ENCODE data around the gene PBX1. TPM values are rescaled to one million over a fixed set of nuclear protein-coding genes. Genes with fewer than 3 reads are reported as not detected.

PBX1 gene
- total RNA-seq, 2 donors from 2014 or later: 0.22 to 0.53 TPM

DNA sequence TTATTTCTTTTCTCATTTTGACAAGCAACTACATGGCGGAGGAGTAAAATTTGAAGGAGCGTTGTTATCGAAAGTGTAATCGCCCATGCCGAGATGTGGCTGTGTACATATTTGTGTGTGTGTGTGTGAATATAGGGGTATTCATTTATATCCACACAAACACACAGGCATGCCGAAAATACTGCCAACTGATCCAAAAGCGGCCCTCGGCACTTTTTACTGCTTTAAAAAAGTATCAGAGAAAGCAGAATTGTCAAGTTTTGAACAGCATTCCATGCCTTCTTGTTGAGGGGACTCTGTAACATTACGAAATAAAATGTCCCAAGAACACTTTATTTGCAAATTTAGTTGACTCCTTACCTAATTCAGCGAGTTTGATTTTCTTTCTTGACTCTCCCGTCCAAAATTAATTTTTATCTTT lies 1.1 kb downstream of the PBX1 start:
- H3K27ac Mint-ChIP-seq: no peak overlapping the region
- H3K9me3 Mint-ChIP-seq: no peaks in the 10 kb centered on the region
- no peaks in the 10 kb centered on the region for H3K4me1 Mint-ChIP-seq
- H3K36me3 Mint-ChIP-seq (ENCODE audit: low read depth): no peaks in the 10 kb centered on the region
- ATAC-seq (replicated peaks): no peak
- peaks cover 8% of the 10 kb centered on the region for H3K27me3 Mint-ChIP-seq
- peak overlapping the region; percentile 68 for H3K4me3 Mint-ChIP-seq

GRCh38 chr1:164560556-164560955 lies 1.6 kb downstream of the PBX1 start:
- H3K36me3 Mint-ChIP-seq (ENCODE audit: low read depth): no peaks in the 10 kb centered on the region
- H3K9me3 Mint-ChIP-seq: no peaks in the 10 kb centered on the region
- peak overlapping the region; percentile 68 for H3K4me3 Mint-ChIP-seq
- H3K27me3 Mint-ChIP-seq: peaks cover 8% of the 10 kb centered on the region
- no peak overlapping the region for H3K27ac Mint-ChIP-seq
- no peak for ATAC-seq (replicated peaks)
- H3K4me1 Mint-ChIP-seq: no peaks in the 10 kb centered on the region

GRCh38 chr1:164561007-164561406 lies 2.0 kb downstream of the PBX1 start:
- no peaks in the 10 kb centered on the region for H3K9me3 Mint-ChIP-seq
- no peaks in the 10 kb centered on the region for H3K36me3 Mint-ChIP-seq (ENCODE audit: low read depth)
- ATAC-seq (replicated peaks): no peak
- peak overlapping the region; percentile 68 for H3K4me3 Mint-ChIP-seq
- no peak overlapping the region for H3K27ac Mint-ChIP-seq
- peaks cover 8% of the 10 kb centered on the region for H3K27me3 Mint-ChIP-seq
- H3K4me1 Mint-ChIP-seq: no peaks in the 10 kb centered on the region

DNA sequence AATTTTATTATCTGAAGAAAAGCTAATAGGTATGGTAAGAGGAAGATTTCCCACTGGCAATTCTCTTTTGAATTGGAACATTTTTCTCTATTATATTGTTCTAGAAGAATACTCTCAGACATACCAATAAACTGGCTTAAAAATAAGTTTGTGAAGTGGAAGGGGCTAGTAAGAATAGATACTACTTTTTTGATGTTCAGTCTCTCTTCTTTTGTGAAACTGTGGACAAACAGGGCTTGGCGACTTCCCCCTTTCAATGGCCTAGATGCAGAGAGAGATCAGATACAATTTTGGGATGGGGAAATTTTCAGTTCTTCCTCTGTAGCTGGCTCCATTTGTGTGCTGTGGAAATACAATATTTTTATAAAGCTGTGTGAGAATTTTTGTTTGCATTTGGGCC lies 2.5 kb downstream of the PBX1 start:
- Mint-ChIP-seq H3K27me3 (peaks cover 8% of the 10 kb centered on the region), H3K4me3 (no peak overlapping the region), H3K9me3 (no peaks in the 10 kb centered on the region), H3K27ac (no peak overlapping the region), H3K4me1 (no peaks in the 10 kb centered on the region), H3K36me3 (ENCODE audit: low read depth) (no peaks in the 10 kb centered on the region)
- no peak for ATAC-seq (replicated peaks)

- no peaks in the 10 kb centered on the region for H3K9me3 Mint-ChIP-seq
- H3K4me3 Mint-ChIP-seq: no peak overlapping the region
- H3K4me1 Mint-ChIP-seq: no peaks in the 10 kb centered on the region
- ATAC-seq (replicated peaks): no peak
- H3K27me3 Mint-ChIP-seq: peaks cover 8% of the 10 kb centered on the region
- no peak overlapping the region for H3K27ac Mint-ChIP-seq
- no peaks in the 10 kb centered on the region for H3K36me3 Mint-ChIP-seq (ENCODE audit: low read depth)
Measured at GRCh38 chr1:164562061-164562460, 3.1 kb downstream of the PBX1 start.

DNA sequence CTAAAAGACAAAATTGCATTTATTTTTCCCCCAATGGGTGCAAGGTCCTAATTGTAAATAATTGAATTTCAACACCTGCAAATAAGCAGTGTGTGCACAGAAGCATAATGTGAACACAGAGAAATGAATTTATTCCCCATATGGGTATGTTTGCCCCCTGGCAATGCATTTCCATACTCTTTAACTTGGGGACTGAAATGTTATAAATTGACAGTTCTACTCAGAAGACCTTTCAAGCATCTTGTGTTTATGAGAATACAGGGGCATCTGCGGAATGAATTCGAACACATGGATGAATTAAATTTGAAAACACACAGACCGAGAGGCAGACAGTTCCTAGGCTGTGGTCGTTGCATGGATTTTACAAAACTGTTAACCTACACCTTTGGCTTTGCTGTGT lies 3.5 kb downstream of the PBX1 start:
- Mint-ChIP-seq H3K36me3 (ENCODE audit: low read depth) (no peaks in the 10 kb centered on the region), H3K27me3 (peaks cover 8% of the 10 kb centered on the region), H3K4me3 (no peak overlapping the region), H3K4me1 (no peaks in the 10 kb centered on the region), H3K27ac (no peak overlapping the region), H3K9me3 (no peaks in the 10 kb centered on the region)
- no peak for ATAC-seq (replicated peaks)

- no peaks in the 10 kb centered on the region for H3K36me3 Mint-ChIP-seq (ENCODE audit: low read depth)
- ATAC-seq (replicated peaks): no peak
- no peaks in the 10 kb centered on the region for H3K9me3 Mint-ChIP-seq
- no peak overlapping the region for H3K4me3 Mint-ChIP-seq
- no peak overlapping the region for H3K27ac Mint-ChIP-seq
- H3K4me1 Mint-ChIP-seq: no peaks in the 10 kb centered on the region
- peaks cover 8% of the 10 kb centered on the region for H3K27me3 Mint-ChIP-seq
Measured at GRCh38 chr1:164562947-164563520, 4.0 kb downstream of the PBX1 start.

DNA sequence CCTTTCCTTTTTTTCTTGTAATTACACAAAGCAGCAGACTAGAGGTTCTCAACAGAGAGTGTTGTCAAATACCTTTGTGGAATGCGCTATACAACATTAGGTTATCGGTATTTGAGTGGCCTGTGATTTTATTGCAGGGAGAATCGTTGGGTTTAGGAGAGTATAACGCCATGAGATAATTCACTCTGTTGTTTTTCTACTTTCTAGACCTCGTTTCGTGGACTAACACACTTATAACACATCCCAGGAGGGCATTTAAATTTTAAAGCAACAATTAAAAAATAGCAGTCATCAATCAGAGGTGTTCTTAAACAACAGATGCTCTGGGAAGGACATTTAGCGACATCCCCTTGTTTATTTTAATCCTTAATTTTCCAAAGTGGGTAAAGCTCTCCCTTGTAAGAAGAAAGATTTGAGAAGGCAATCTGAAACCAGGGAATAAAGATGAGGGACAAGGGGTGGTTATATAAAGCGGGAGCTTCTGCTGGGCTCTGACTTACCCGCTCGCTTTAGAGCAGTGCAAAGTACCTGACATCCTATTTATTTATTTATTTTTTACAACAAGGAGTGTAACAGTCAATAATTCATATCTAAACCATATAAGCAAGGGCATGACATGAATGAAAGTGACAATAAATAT lies 4.9 kb downstream of the PBX1 start:
- H3K4me3 Mint-ChIP-seq: no peak overlapping the region
- H3K4me1 Mint-ChIP-seq: no peaks in the 10 kb centered on the region

GRCh38 chr1:164564378-164564777 lies 5.4 kb downstream of the PBX1 start:
- H3K9me3 Mint-ChIP-seq: no peaks in the 10 kb centered on the region
- H3K4me3 Mint-ChIP-seq: no peak overlapping the region
- no peaks in the 10 kb centered on the region for H3K36me3 Mint-ChIP-seq (ENCODE audit: low read depth)
- no peak overlapping the region for H3K27ac Mint-ChIP-seq
- H3K4me1 Mint-ChIP-seq: no peaks in the 10 kb centered on the region
- H3K27me3 Mint-ChIP-seq: peaks cover 8% of the 10 kb centered on the region
- no peak for ATAC-seq (replicated peaks)

More for the DNA sequence above, 4.9 kb downstream of the PBX1 start:
- Mint-ChIP-seq H3K27ac (no peak overlapping the region), H3K27me3 (peaks cover 8% of the 10 kb centered on the region), H3K36me3 (ENCODE audit: low read depth) (no peaks in the 10 kb centered on the region), H3K9me3 (no peaks in the 10 kb centered on the region)
- ATAC-seq (replicated peaks): no peak

GRCh38 chr1:164565357-164565756 lies 6.4 kb downstream of the PBX1 start:
- ATAC-seq (replicated peaks): no peak
- Mint-ChIP-seq H3K4me1 (no peaks in the 10 kb centered on the region), H3K27ac (no peak overlapping the region), H3K27me3 (peaks cover 4% of the 10 kb centered on the region), H3K36me3 (ENCODE audit: low read depth) (no peaks in the 10 kb centered on the region), H3K4me3 (no peak overlapping the region), H3K9me3 (peaks cover 2% of the 10 kb centered on the region)

- Mint-ChIP-seq H3K27ac (no peak overlapping the region), H3K4me3 (no peak overlapping the region)
- ATAC-seq (replicated peaks): no peak
Measured at GRCh38 chr1:164567774-164568173, 8.8 kb downstream of the PBX1 start.

GRCh38 chr1:164569241-164569640 lies 10.3 kb downstream of the PBX1 start:
- Mint-ChIP-seq H3K4me3 (no peak overlapping the region), H3K27ac (no peak overlapping the region), H3K4me1 (no peaks in the 10 kb centered on the region), H3K27me3 (no peaks in the 10 kb centered on the region), H3K36me3 (ENCODE audit: low read depth) (no peaks in the 10 kb centered on the region), H3K9me3 (peaks cover 3% of the 10 kb centered on the region)
- no peak for ATAC-seq (replicated peaks)

More at GRCh38 chr1:164567774-164568173, 8.8 kb downstream of the PBX1 start:
- Mint-ChIP-seq H3K9me3 (peaks cover 3% of the 10 kb centered on the region), H3K36me3 (ENCODE audit: low read depth) (no peaks in the 10 kb centered on the region), H3K27me3 (no peaks in the 10 kb centered on the region), H3K4me1 (no peaks in the 10 kb centered on the region)

GRCh38 chr1:164569866-164570265 lies 10.9 kb downstream of the PBX1 start:
- Mint-ChIP-seq H3K27me3 (no peaks in the 10 kb centered on the region), H3K9me3 (peaks cover 3% of the 10 kb centered on the region), H3K36me3 (ENCODE audit: low read depth) (no peaks in the 10 kb centered on the region), H3K4me3 (no peak overlapping the region), H3K27ac (no peak overlapping the region), H3K4me1 (no peaks in the 10 kb centered on the region)
- ATAC-seq (replicated peaks): no peak

GRCh38 chr1:164571333-164571732 lies 12.3 kb downstream of the PBX1 start:
- H3K36me3 Mint-ChIP-seq (ENCODE audit: low read depth): no peaks in the 10 kb centered on the region
- no peak for ATAC-seq (replicated peaks)
- H3K4me3 Mint-ChIP-seq: no peak overlapping the region
- no peaks in the 10 kb centered on the region for H3K4me1 Mint-ChIP-seq
- no peaks in the 10 kb centered on the region for H3K27me3 Mint-ChIP-seq
- H3K9me3 Mint-ChIP-seq: peaks cover 3% of the 10 kb centered on the region
- H3K27ac Mint-ChIP-seq: no peak overlapping the region

DNA sequence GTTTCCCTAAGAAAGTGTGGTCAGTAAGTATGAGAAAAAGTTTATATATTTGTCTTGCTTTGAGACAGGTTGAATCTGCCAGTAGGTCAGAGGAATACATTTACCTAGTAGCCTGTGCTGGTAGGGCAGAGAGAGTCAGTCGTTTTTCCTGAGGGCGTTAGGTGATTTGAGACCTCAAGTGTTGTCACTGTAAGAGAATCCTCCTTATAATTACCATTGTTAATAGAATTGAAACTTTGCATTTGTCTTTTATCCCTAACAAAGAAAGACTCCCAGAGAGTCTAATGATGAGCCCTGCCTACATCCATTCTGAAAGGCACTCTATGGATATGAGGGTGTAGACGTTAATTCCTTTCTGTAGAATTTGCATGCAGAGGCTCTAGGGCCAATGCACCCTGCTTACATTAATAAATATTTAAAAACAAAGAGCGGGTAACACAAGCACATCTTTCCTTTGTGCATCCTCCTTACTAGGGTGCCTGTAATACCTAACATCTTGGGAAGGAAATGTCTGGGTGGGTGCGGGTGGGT lies 16.4 kb downstream of the PBX1 start:
- no peak overlapping the region for H3K27ac Mint-ChIP-seq
- H3K4me3 Mint-ChIP-seq: no peak overlapping the region
- H3K27me3 Mint-ChIP-seq: no peaks in the 10 kb centered on the region
- H3K9me3 Mint-ChIP-seq: peaks cover under 1% of the 10 kb centered on the region
- H3K4me1 Mint-ChIP-seq: no peaks in the 10 kb centered on the region
- no peak for ATAC-seq (replicated peaks)
- H3K36me3 Mint-ChIP-seq (ENCODE audit: low read depth): no peaks in the 10 kb centered on the region

All from activated T-helper 17 cell treated with anti-CD3 and anti-CD28 coated beads, Interleukin-2, amount 50 U/mL, for 72 hours (primary cell).